Loucy (cell line): ENCODE measurements around the gene RAD51B.

Experiments
- H2AFZ ChIP-seq: fragments of 200-600 bp; sonication (generic); 2 replicates; pipeline ENCODE4 v1.6.0; 2016; ENCODE audit warnings: antibody characterized with exemption, mild to moderate bottlenecking, low read length, moderate library complexity
- H3F3A ChIP-seq: fragments of 200-600 bp; 2 replicates; pipeline ENCODE4 v1.6.0; 2016; ENCODE audit warnings: antibody characterized with exemption, low read depth, mild to moderate bottlenecking
- H3K27me3 ChIP-seq: fragments of 200-600 bp; sonication (generic); 2 replicates; pipeline ENCODE4 v1.6.1; 2014; ENCODE audit warnings: low read length, mild to moderate bottlenecking; ENCODE audit not compliant: insufficient read depth, poor library complexity, severe bottlenecking
- H3K36me3 ChIP-seq: fragments of 200-600 bp; sonication (generic); 2 replicates; pipeline ENCODE4 v1.6.1; 2016; ENCODE audit warnings: low read length; ENCODE audit not compliant: insufficient read depth
- H3K4me1 ChIP-seq: fragments of 200-600 bp; sonication (generic); 2 replicates; pipeline ENCODE4 v1.5.1; 2014; ENCODE audit warnings: low read length, mild to moderate bottlenecking; ENCODE audit not compliant: insufficient read depth, poor library complexity, severe bottlenecking
- H3K4me2 ChIP-seq: fragments of 200-600 bp; sonication (generic); 2 replicates; pipeline ENCODE4 v1.6.0; 2014; ENCODE audit warnings: antibody characterized with exemption, low read length, low read depth, mild to moderate bottlenecking; ENCODE audit not compliant: poor library complexity, severe bottlenecking
- H3K4me3 ChIP-seq: fragments of 200-600 bp; sonication (generic); 2 replicates; pipeline ENCODE4 v1.5.1; 2014; ENCODE audit warnings: low read length, mild to moderate bottlenecking, mixed read lengths; ENCODE audit not compliant: poor library complexity, severe bottlenecking
- H3K79me2 ChIP-seq: fragments of 200-600 bp; sonication (generic); 2 replicates; pipeline ENCODE4 v1.6.1; 2014; ENCODE audit warnings: low read length; ENCODE audit not compliant: insufficient read depth
- H3K9ac ChIP-seq: fragments of 200-600 bp; sonication (generic); 2 replicates; pipeline ENCODE4 v1.6.0; 2014; ENCODE audit warnings: mild to moderate bottlenecking, low read depth, low read length, moderate library complexity; ENCODE audit not compliant: poor library complexity, severe bottlenecking
- H3K9me2 ChIP-seq: fragments of 200-600 bp; sonication (generic); replicated peaks from 2 replicates; pipeline ENCODE4 v1.6.1; 2016; ENCODE audit warnings: low read depth, low read length, mixed read lengths
- H3K9me3 ChIP-seq: fragments of 200-600 bp; sonication (generic); 2 replicates; pipeline ENCODE4 v1.6.1; 2014; ENCODE audit warnings: mild to moderate bottlenecking, antibody characterized with exemption, low read length, low read depth; ENCODE audit not compliant: insufficient read depth
- H4K20me1 ChIP-seq: fragments of 200-600 bp; sonication (generic); 2 replicates; pipeline ENCODE4 v1.6.0; 2014; ENCODE audit warnings: antibody characterized with exemption, low read length, mild to moderate bottlenecking; ENCODE audit not compliant: insufficient read depth, poor library complexity, severe bottlenecking
- CTCF ChIP-seq: fragments of 200-600 bp; sonication (generic); conservative IDR thresholded peaks from 2 replicates; pipeline ENCODE4 v1.5.1; 2014; ENCODE audit warnings: mild to moderate bottlenecking, antibody characterized with exemption, low read length
- EZH2phosphoT487 ChIP-seq: fragments of 200-600 bp; IDR thresholded peaks from 2 replicates; pipeline ENCODE4 v1.6.1; 2018; ENCODE audit warnings: antibody characterized with exemption, mild to moderate bottlenecking, moderate library complexity, borderline replicate concordance

RAD51B gene

GRCh38 chr14:68014771-68015170 lies 195.2 kb downstream of the RAD51B start:
- H3K4me1 ChIP-seq, result no peaks in the 10 kb centered on the region
- H2AFZ ChIP-seq, result no peak overlapping the region
- TF ChIP-seq EZH2phosphoT487 (no peak), CTCF (no peak)

GRCh38 chr14:68015356-68016254 lies 196.0 kb downstream of the RAD51B start:
- no peak overlapping the region for H3K4me2 ChIP-seq
- no peaks in the 10 kb centered on the region for H3K4me1 ChIP-seq
- no peaks in the 10 kb centered on the region for H3K27me3 ChIP-seq
- H2AFZ ChIP-seq, result no peak overlapping the region
- no peak for TF ChIP-seq CTCF
- no peak for TF ChIP-seq EZH2phosphoT487
- H4K20me1 ChIP-seq, result no peaks in the 10 kb centered on the region
- H3K9me2 ChIP-seq, result no peaks in the 10 kb centered on the region
- H3K9ac ChIP-seq, result no peak overlapping the region
- H3K36me3 ChIP-seq, result no peaks in the 10 kb centered on the region
- no peaks in the 10 kb centered on the region for H3K9me3 ChIP-seq
- H3F3A ChIP-seq, result no peaks in the 10 kb centered on the region
- no peaks in the 10 kb centered on the region for H3K79me2 ChIP-seq
- no peak overlapping the region for H3K4me3 ChIP-seq

More at GRCh38 chr14:68014771-68015170, 195.2 kb downstream of the RAD51B start:
- Histone ChIP-seq H3K4me2 (no peak overlapping the region), H3K79me2 (no peaks in the 10 kb centered on the region), H3K9ac (no peak overlapping the region), H4K20me1 (no peaks in the 10 kb centered on the region), H3K9me3 (no peaks in the 10 kb centered on the region), H3K36me3 (no peaks in the 10 kb centered on the region), H3K4me3 (no peak overlapping the region), H3F3A (no peaks in the 10 kb centered on the region), H3K9me2 (no peaks in the 10 kb centered on the region), H3K27me3 (no peaks in the 10 kb centered on the region)

- H4K20me1 ChIP-seq, result no peaks in the 10 kb centered on the region
- no peaks in the 10 kb centered on the region for H3F3A ChIP-seq
- H3K9me3 ChIP-seq, result no peaks in the 10 kb centered on the region
- H3K4me1 ChIP-seq, result no peaks in the 10 kb centered on the region
- no peak overlapping the region for H3K4me2 ChIP-seq
- no peak overlapping the region for H2AFZ ChIP-seq
- no peak overlapping the region for H3K4me3 ChIP-seq
- H3K9ac ChIP-seq, result no peak overlapping the region
- no peaks in the 10 kb centered on the region for H3K36me3 ChIP-seq
- no peaks in the 10 kb centered on the region for H3K27me3 ChIP-seq
- H3K9me2 ChIP-seq, result no peaks in the 10 kb centered on the region
- H3K79me2 ChIP-seq, result no peaks in the 10 kb centered on the region
- TF ChIP-seq CTCF (no peak), EZH2phosphoT487 (no peak)
Measured at GRCh38 chr14:68016255-68016914, 196.8 kb downstream of the RAD51B start.
